ENCODE results near the gene TOLLIP. TPM values are rescaled to one million over a fixed set of nuclear protein-coding genes. Genes with fewer than 3 reads are reported as not detected.

The TOLLIP gene
- total and polyA plus RNA-seq, 2 of the 4 experiments (the other 2 are of a cell fraction), result 19.7 to 42.9 TPM

DNA sequence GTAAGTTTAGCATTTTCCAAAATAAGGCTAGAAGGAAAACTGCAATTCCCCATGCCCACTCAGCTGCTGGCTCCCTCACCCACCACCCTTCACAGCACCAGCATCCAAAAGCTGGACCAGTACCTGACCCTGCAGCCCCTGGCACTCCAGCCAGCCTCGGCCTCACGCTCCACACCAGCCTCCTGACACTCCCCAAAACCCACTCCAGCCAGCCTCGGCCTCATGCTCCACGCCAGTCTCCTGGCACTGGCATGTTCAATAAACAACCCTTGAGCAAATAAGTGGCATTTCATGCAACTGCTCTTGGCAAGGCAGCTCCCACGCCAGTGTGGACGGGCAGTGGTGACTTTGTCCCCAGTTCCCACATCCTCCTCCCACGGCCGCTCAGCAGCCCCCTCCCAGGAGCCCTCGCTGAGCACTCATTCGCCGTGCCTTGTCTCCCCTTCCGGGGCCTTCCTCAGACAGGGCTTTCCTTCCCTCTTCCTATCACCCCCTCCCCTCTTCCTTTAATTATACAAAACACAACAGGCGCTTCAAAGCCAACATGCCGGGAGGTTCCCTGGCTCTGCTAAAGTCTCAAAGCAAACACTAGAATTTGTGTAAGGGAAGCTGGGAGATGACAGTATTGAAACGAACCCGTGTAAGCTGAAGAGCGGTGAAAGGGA is 6.8 kb downstream of the TOLLIP start:
- Histone ChIP-seq H3K27ac (ENCODE audit: insufficient read depth, low read length) (no peak overlapping the region), H2BK120ac (ENCODE audit: low read depth, low read length) (no peak overlapping the region), H2BK5ac (ENCODE audit: low read depth, low read length, poor library complexity, severe bottlenecking) (no peak overlapping the region), H3K23ac (ENCODE audit: low read depth, low read length) (no peak overlapping the region), H3K4me2 (ENCODE audit: low read depth, low read length) (no peak overlapping the region), H3K9ac (ENCODE audit: low read depth, low read length) (no peak overlapping the region), H3K27me3 (ENCODE audit: control insufficient read depth, insufficient read depth, low read length) (no peaks in the 10 kb centered on the region), H3K18ac (ENCODE audit: low read depth, low read length) (no peak overlapping the region), H2BK20ac (ENCODE audit: low read depth, low read length) (no peak overlapping the region), H2BK15ac (ENCODE audit: low read depth, low read length) (no peak overlapping the region), H4K8ac (ENCODE audit: low read depth in 2 of 2, low read length in 2 of 2) (no peak overlapping the region), H3K9me3 (ENCODE audit: control insufficient read depth, insufficient read depth, low read length) (no peaks in the 10 kb centered on the region), H3K9me1 (ENCODE audit: insufficient read depth, low read length) (peaks cover 10% of the 10 kb centered on the region), H4K20me1 (ENCODE audit: insufficient read depth, low read length) (peaks cover 95% of the 10 kb centered on the region), H2AFZ (replicated peaks; ENCODE audit: low read length, poor library complexity) (no peak overlapping the region), H4K91ac (ENCODE audit: insufficient read depth, low read depth, low read length) (no peak overlapping the region), H2AK5ac (ENCODE audit: low read depth, low read length) (no peak overlapping the region), H3K14ac (replicated peaks; ENCODE audit: low read depth, low read length) (no peak overlapping the region), H3K36me3 (ENCODE audit: control insufficient read depth, insufficient read depth, low read length) (peaks cover 14% of the 10 kb centered on the region; the same call in 1 of the 2 replicates), H3K4me1 (ENCODE audit: control insufficient read depth, insufficient read depth, low read length) (peaks cover 8% of the 10 kb centered on the region), H3K56ac (ENCODE audit: extremely low read depth, insufficient read depth, low read length) (no peak overlapping the region), H3K4me3 (ENCODE audit: insufficient read depth, low read depth, low read length) (no peak overlapping the region), H2AK9ac (replicated peaks; ENCODE audit: low read depth, low read length, poor library complexity) (no peak overlapping the region), H3K4ac (ENCODE audit: low read depth, low read length) (no peak overlapping the region), H3K79me1 (ENCODE audit: low read depth in 1 of 2, low read length in 2 of 2) (peaks cover 13 to 94% of the 10 kb centered on the region in 2 experiments), H4K5ac (ENCODE audit: low read depth, low read length) (no peak overlapping the region)
- dilution Hi-C loops (cut with HindIII; ENCODE audit: low sequenced_read_pairs, unreplicated experiment) (no loop called here), intact Hi-C loops (cut with micrococcal nuclease) (no loop called here), in situ Hi-C loops (cut with MboI; ENCODE audit: low sequenced_read_pairs) (no loop called here)
- ChIA-PET CTCF (no interaction called here), POLR2A (ENCODE audit: unreplicated experiment) (no interaction called here)
- DNase-seq (no peak), ATAC-seq (ENCODE audit: low read depth) (no peak)
- TF ChIP-seq CEBPB (IDR thresholded peaks at IDR 0.05; ENCODE audit: low read depth, low read length) (no peak), FOS (IDR thresholded peaks at IDR 0.05; ENCODE audit: low read depth, low read length) (no peak), POLR2A (IDR thresholded peaks at IDR 0.05; ENCODE audit: low read depth, low read length) (no peak), RAD21 (IDR thresholded peaks at IDR 0.05; ENCODE audit: low read length) (no peak)
- TF ChIP-seq, protein P1, sequence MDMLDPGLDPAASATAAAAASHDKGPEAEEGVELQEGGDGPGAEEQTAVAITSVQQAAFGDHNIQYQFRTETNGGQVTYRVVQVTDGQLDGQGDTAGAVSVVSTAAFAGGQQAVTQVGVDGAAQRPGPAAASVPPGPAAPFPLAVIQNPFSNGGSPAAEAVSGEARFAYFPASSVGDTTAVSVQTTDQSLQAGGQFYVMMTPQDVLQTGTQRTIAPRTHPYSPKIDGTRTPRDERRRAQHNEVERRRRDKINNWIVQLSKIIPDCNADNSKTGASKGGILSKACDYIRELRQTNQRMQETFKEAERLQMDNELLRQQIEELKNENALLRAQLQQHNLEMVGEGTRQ (IDR thresholded peaks at IDR 0.05; ENCODE audit: low read depth, low read length), result no peak
- TF ChIP-seq, protein P2, sequence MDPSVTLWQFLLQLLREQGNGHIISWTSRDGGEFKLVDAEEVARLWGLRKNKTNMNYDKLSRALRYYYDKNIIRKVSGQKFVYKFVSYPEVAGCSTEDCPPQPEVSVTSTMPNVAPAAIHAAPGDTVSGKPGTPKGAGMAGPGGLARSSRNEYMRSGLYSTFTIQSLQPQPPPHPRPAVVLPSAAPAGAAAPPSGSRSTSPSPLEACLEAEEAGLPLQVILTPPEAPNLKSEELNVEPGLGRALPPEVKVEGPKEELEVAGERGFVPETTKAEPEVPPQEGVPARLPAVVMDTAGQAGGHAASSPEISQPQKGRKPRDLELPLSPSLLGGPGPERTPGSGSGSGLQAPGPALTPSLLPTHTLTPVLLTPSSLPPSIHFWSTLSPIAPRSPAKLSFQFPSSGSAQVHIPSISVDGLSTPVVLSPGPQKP (IDR thresholded peaks at IDR 0.05; ENCODE audit: borderline replicate concordance, low read depth, low read length), result no peak
- no TSS peak for BruUV-seq (replicated peaks)
- 69% methylated on average over 10 of the region's 17 CpGs; no CpG with 5 or more reads in 1 of the 2 experiments for WGBS, 2 experiments (ENCODE audit: extremely low coverage in 2 of 2, insufficient read length in 1 of 2)

Data from IMR-90 (cell line).